Stimulated activated CD8-positive, alpha-beta memory T cell treated with anti-CD3 and anti-CD28 coated beads, Interleukin-15, amount 100 ng/mL, for 4 hours (primary cell): ENCODE data around the gene SLC25A22.

Experiments used
- DNase-seq, 2 donors: peaks; one replicate each; pipeline ENCODE4 v3.0.0-alpha.2; 2020; ENCODE audit warnings: low read depth in 2 of 2

The SLC25A22 gene

GRCh38 chr11:834371-835316 is 36.6 kb upstream of the SLC25A22 start:
- DNase-seq, result no peak

GRCh38 chr11:833849-834311 is 35.8 kb upstream of the SLC25A22 start:
- DNase-seq, result no peak

GRCh38 chr11:833114-833791 is 35.2 kb upstream of the SLC25A22 start:
- no peak for DNase-seq

- peak in 1 of 2 donors; percentile 22 for DNase-seq
Observed at GRCh38 chr11:832529-833113, 34.5 kb upstream of the SLC25A22 start, which contains the start of gene CD151. TSS of gene CD151 (plus strand) at chr11:832952. CDS start at chr11:836070, 3,118 bp downstream.

- no peak for DNase-seq
Observed at GRCh38 chr11:831961-832528, 34.0 kb upstream of the SLC25A22 start.

GRCh38 chr11:831118-831864 is 33.2 kb upstream of the SLC25A22 start:
- no peak for DNase-seq

- DNase-seq, result peak in 1 of 2 donors; percentile 40
Observed at GRCh38 chr11:830295-831117, 32.4 kb upstream of the SLC25A22 start.

GRCh38 chr11:829847-830294 is 31.8 kb upstream of the SLC25A22 start:
- DNase-seq, result no peak

- no peak for DNase-seq
Observed at GRCh38 chr11:829176-829846, 31.2 kb upstream of the SLC25A22 start.

- no peak for DNase-seq
Observed at GRCh38 chr11:828506-829175, 30.6 kb upstream of the SLC25A22 start.

- DNase-seq, result no peak
Observed at GRCh38 chr11:827897-828192, 29.8 kb upstream of the SLC25A22 start, which contains the start of gene CRACR2B. TSS of gene CRACR2B (plus strand) at chr11:827919. CDS start at chr11:828608, 689 bp downstream.

GRCh38 chr11:827146-827896 is 29.2 kb upstream of the SLC25A22 start:
- no peak for DNase-seq

- no peak for DNase-seq
Observed at GRCh38 chr11:826836-827145, 28.7 kb upstream of the SLC25A22 start.

GRCh38 chr11:826227-826621 is 28.1 kb upstream of the SLC25A22 start:
- DNase-seq, result no peak

GRCh38 chr11:825366-826226 is 27.5 kb upstream of the SLC25A22 start:
- no peak for DNase-seq

- no peak for DNase-seq
Observed at GRCh38 chr11:824942-825341, 26.9 kb upstream of the SLC25A22 start.

- DNase-seq, result no peak
Observed at GRCh38 chr11:824292-824880, 26.3 kb upstream of the SLC25A22 start.
